Type B pancreatic cell (in vitro differentiated cells): ENCODE measurements around the gene ENG. TPM values are rescaled to one million over a fixed set of nuclear protein-coding genes. Genes with fewer than 3 reads are reported as not detected.

Experiments used
- DNase-seq: peaks from one replicate; pipeline ENCODE4 v3.0.0; 2021; ENCODE audit warnings: mixed read lengths; ENCODE audit not compliant: unreplicated experiment; ENCODE audit errors: extremely low spot score
- H3K27ac Mint-ChIP-seq: 2 replicates; pipeline ENCODE4 v1.8.0; 2021; ENCODE audit warnings: mild to moderate bottlenecking, mixed read lengths
- H3K27me3 Mint-ChIP-seq: 2 replicates; pipeline ENCODE4 v1.8.0; 2021; ENCODE audit warnings: mixed read lengths
- H3K36me3 Mint-ChIP-seq: 2 replicates; pipeline ENCODE4 v1.8.0; 2021; ENCODE audit warnings: mixed read lengths
- H3K4me1 Mint-ChIP-seq: one replicate; pipeline ENCODE4 v1.8.0; 2021; ENCODE audit warnings: mixed read lengths; ENCODE audit not compliant: unreplicated experiment
- H3K4me3 Mint-ChIP-seq: 2 replicates; pipeline ENCODE4 v1.8.0; 2021; ENCODE audit warnings: mild to moderate bottlenecking, mixed read lengths
- H3K9me3 Mint-ChIP-seq: 2 replicates; pipeline ENCODE4 v1.8.0; 2021; ENCODE audit warnings: mixed read lengths
- total RNA-seq: library from RNA; stranded (reverse); gene quantifications from 2 replicates; pipeline ENCODE4 v1.2.1, GENCODE V29; 2021; ENCODE audit warnings: low replicate concordance
- TF ChIP-seq, protein P1 (sequence below): fragments of 200-600 bp; sonication (generic); conservative IDR thresholded peaks from 2 replicates; pipeline ENCODE4 v1.5.0; 2021; ENCODE audit warnings: antibody characterized with exemption, mild to moderate bottlenecking

The ENG gene
- total RNA-seq, 1 donor from 2014 or later = 1.6 TPM

DNA sequence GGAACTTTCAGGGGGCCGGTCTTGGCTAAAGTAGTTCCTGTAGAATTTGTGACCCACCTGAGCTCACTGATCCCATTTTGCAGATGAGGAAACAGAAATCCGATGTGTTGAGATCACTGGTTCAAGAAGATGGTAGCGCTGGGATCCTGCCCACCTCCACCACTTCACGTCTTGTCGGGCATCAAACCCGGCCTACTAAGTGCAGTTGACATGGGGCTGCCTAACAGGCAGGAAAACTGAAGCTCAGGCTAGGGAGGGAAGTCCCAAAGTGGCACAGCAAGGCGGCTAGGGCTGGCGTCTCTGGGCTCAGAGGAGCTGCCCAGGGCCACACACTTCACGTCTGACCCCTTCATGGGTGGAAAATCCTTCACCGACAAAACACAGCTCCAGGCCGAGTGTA, 502 bp upstream of the ENG start:
- TF ChIP-seq, protein P1, sequence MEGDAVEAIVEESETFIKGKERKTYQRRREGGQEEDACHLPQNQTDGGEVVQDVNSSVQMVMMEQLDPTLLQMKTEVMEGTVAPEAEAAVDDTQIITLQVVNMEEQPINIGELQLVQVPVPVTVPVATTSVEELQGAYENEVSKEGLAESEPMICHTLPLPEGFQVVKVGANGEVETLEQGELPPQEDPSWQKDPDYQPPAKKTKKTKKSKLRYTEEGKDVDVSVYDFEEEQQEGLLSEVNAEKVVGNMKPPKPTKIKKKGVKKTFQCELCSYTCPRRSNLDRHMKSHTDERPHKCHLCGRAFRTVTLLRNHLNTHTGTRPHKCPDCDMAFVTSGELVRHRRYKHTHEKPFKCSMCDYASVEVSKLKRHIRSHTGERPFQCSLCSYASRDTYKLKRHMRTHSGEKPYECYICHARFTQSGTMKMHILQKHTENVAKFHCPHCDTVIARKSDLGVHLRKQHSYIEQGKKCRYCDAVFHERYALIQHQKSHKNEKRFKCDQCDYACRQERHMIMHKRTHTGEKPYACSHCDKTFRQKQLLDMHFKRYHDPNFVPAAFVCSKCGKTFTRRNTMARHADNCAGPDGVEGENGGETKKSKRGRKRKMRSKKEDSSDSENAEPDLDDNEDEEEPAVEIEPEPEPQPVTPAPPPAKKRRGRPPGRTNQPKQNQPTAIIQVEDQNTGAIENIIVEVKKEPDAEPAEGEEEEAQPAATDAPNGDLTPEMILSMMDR = no peak
- H3K4me3 Mint-ChIP-seq = no peak overlapping the region
- no peaks in the 10 kb centered on the region for H3K27me3 Mint-ChIP-seq
- DNase-seq = no peak
- no peaks in the 10 kb centered on the region for H3K36me3 Mint-ChIP-seq
- H3K4me1 Mint-ChIP-seq = peaks cover 18% of the 10 kb centered on the region
- no peak overlapping the region for H3K27ac Mint-ChIP-seq
- H3K9me3 Mint-ChIP-seq = no peaks in the 10 kb centered on the region

DNA sequence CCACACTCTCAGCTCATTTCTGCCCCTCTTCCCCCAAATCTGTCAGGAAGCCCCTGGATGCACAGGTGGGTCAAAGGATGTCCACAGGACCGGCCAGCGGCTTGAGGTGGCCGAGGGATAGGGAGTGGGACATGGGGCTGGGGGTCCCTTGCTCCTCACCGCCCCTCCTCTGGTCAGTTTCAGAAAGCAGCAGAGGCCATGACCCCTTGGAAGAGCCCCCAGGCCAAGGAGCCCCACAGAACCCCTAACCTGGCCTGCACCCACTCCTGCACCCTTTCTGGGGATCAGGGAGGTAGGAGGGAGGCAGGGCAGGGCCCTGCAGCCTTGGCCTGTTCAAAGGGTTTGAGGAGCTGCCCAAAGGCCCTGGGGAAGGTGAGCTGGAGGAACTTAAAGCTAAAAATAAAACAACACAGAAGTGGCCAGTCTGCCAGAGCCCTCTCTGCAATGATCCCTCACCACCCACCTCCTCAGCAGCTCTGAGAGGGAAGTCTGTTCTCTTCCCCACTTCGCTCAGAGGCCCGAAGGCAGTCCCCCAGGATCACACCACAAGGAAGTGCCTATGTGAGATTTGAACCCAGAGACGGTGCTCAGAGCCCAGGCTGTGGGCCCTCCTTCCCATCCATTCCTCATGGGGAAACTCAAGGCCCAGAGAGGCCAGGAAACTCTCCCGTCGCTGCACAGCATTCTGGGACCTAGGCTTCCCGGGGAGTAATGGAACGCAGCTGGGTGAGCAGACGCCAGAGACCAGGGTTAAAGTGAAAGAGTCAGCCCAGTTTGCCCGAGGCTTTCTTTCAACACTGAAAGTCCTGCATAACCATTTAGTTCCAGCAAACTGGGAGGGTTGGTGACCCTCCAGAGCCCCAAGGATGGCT, 910 bp downstream of the ENG start:
- H3K27ac Mint-ChIP-seq = no peak overlapping the region
- TF ChIP-seq, protein P1 = no peak
- peaks cover 13% of the 10 kb centered on the region for H3K4me1 Mint-ChIP-seq
- H3K4me3 Mint-ChIP-seq = no peak overlapping the region
- H3K9me3 Mint-ChIP-seq = peaks cover 11% of the 10 kb centered on the region
- H3K27me3 Mint-ChIP-seq = no peaks in the 10 kb centered on the region
- H3K36me3 Mint-ChIP-seq = no peaks in the 10 kb centered on the region
- DNase-seq = no peak

DNA sequence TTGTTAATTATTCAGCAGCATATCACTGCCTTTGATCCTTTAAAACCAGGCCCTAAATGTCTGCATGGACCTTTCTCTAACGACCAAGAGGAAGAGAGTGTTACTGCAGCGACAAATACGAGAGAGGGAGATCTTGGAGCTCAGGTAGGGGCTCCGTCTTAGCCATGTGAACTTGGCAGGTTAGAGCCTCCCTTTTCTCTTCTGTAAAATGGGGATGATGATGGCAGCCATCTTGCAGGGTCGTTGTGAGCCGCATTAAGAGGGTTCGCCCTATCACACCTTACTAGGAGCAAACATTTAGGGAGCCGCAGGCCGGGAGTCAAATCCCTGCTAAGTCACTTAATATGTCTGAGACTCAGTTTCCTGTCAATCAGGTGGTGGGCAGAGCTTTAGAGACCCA, 1.6 kb downstream of the ENG start:
- no peaks in the 10 kb centered on the region for H3K36me3 Mint-ChIP-seq
- H3K4me3 Mint-ChIP-seq = no peak overlapping the region
- TF ChIP-seq, protein P1 = no peak
- no peak for DNase-seq
- no peak overlapping the region for H3K27ac Mint-ChIP-seq
- H3K9me3 Mint-ChIP-seq = peaks cover 12% of the 10 kb centered on the region
- H3K27me3 Mint-ChIP-seq = no peaks in the 10 kb centered on the region
- peaks cover 9% of the 10 kb centered on the region for H3K4me1 Mint-ChIP-seq

DNA sequence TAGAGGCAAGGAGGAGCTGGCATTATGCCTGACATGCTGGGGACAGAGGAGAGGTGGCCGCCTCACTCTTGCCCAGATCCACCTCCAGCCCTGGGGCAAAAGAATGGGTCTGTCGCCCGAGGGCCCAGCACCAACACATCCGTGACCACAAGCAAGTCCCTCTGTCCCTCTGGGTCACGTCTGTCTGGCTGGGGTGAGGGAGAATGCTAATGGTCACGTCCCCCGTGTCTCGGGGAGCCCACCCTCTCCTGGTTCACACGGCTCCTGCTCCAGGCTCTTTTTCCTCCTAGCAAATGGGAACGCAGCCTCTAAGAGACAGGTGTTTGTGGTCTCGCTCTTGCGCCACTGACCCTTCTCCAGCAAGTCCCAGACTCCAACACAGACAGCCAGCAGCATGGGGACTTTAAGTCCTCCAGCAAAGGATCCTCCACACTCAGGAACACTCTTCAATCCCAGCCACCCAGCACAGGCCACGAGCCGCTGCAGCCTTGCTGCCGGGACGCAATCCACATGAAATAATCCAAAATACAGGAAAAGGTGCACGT, 4.1 kb downstream of the ENG start:
- H3K4me3 Mint-ChIP-seq = no peak overlapping the region
- peaks cover 9% of the 10 kb centered on the region for H3K4me1 Mint-ChIP-seq
- no peak overlapping the region for H3K27ac Mint-ChIP-seq

DNA sequence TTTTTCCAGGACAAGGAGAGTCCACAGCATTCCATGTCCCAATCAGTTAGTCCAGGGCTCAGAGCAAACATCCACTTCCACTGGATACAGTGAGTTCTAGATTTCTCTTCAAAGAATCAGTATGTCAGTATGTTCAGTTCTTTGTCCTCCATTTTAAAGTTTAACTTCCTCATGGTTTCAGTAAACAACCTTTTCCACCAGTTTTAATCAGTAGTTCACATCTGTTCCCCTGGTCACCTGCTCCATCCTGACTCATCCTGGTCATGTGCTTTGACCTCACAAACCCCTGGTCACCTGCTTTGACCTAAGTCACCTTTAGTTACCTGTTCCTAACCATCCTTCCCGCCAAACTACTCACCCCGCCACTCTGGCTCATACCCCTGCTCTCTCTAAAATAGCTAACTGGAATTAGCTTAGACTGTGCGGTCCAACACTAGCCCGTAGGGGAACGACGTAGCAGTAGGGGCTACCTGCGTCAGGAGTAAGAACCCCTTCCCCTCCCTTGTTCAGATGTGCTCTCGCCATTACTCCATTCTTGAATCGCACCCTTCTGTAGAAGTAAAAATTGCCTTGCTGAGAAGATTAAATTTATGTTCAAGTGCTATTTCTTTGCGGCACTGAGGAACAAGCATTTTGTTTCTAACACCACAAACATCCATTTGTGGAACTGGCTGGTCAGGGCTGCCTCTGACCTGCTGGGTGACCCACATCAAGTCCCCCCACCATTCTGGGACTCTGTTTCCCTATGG, 5.5 kb downstream of the ENG start:
- Mint-ChIP-seq H3K27ac (no peak overlapping the region), H3K36me3 (no peaks in the 10 kb centered on the region), H3K4me1 (peaks cover 9% of the 10 kb centered on the region), H3K9me3 (peaks cover 12% of the 10 kb centered on the region), H3K27me3 (no peaks in the 10 kb centered on the region), H3K4me3 (no peak overlapping the region)
- TF ChIP-seq, protein P1 = no peak
- no peak for DNase-seq

More for the DNA sequence above, 4.1 kb downstream of the ENG start:
- no peaks in the 10 kb centered on the region for H3K27me3 Mint-ChIP-seq
- TF ChIP-seq, protein P1 = no peak
- no peak for DNase-seq
- peaks cover 12% of the 10 kb centered on the region for H3K9me3 Mint-ChIP-seq
- no peaks in the 10 kb centered on the region for H3K36me3 Mint-ChIP-seq
